ENCODE measurements around the gene NOL8. TPM values are rescaled to one million over a fixed set of nuclear protein-coding genes. Genes with fewer than 3 reads are reported as not detected.
A peak's percentile ranks its signal among the peaks of the same experiment; 100 is the strongest.

The NOL8 gene
- total RNA-seq, 1 experiment from 2014 or later = 46.9 TPM

- H3K27ac ChIP-seq = no peak overlapping the region
Observed at GRCh38 chr9:92291577-92291976, 33.6 kb downstream of the NOL8 start.

GRCh38 chr9:92290785-92291429, 34.2 kb downstream of the NOL8 start:
- no peaks in the 10 kb centered on the region for H3K9me2 ChIP-seq (ENCODE audit: insufficient read depth)
- CTCF ChIA-PET = interaction anchor here (0.8 kb wide), 1 partner anchor 13 kb away, joined by 11 read pairs; no protein-coding TSS in a partner anchor
- intact Hi-C loops (cut with micrococcal nuclease; ENCODE audit: unreplicated experiment) = no loop called here
- no TSS peak for BruUV-seq (replicated peaks)
- peaks cover 67% of the 10 kb centered on the region for H3K36me3 ChIP-seq (ENCODE audit: low read depth)
- no peaks in the 10 kb centered on the region for H3K27me3 ChIP-seq (ENCODE audit: insufficient read depth, low read depth)
- TF ChIP-seq, protein P1, sequence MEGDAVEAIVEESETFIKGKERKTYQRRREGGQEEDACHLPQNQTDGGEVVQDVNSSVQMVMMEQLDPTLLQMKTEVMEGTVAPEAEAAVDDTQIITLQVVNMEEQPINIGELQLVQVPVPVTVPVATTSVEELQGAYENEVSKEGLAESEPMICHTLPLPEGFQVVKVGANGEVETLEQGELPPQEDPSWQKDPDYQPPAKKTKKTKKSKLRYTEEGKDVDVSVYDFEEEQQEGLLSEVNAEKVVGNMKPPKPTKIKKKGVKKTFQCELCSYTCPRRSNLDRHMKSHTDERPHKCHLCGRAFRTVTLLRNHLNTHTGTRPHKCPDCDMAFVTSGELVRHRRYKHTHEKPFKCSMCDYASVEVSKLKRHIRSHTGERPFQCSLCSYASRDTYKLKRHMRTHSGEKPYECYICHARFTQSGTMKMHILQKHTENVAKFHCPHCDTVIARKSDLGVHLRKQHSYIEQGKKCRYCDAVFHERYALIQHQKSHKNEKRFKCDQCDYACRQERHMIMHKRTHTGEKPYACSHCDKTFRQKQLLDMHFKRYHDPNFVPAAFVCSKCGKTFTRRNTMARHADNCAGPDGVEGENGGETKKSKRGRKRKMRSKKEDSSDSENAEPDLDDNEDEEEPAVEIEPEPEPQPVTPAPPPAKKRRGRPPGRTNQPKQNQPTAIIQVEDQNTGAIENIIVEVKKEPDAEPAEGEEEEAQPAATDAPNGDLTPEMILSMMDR (conservative IDR thresholded peaks at IDR 0.05) = no peak
- no peak for TF ChIP-seq EZH2 (IDR thresholded peaks at IDR 0.05; ENCODE audit: low read depth)
- no peaks in the 10 kb centered on the region for H3K9me3 ChIP-seq (ENCODE audit: insufficient read depth, low read depth)
- H2AFZ ChIP-seq = no peak overlapping the region
- H3F3A ChIP-seq (ENCODE audit: insufficient read depth, low read depth) = peaks cover 10% of the 10 kb centered on the region; the same call in 1 of the 2 replicates
- H3K4me1 ChIP-seq (replicated peaks; ENCODE audit: insufficient read depth) = peaks cover 22% of the 10 kb centered on the region
- H4K20me1 ChIP-seq (ENCODE audit: insufficient read depth) = peaks cover 57% of the 10 kb centered on the region
- peak overlapping the region; percentile 94 for H3K4me2 ChIP-seq
- POLR2A ChIA-PET (ENCODE audit: unreplicated experiment) = no interaction called here
- peaks cover 78% of the 10 kb centered on the region for H3K79me2 ChIP-seq (ENCODE audit: low read depth)
- no peak for DNase-seq
- no peak overlapping the region for H3K27ac ChIP-seq
- H3K4me3 ChIP-seq = peak overlapping the region; percentile 95

More at GRCh38 chr9:92291577-92291976, 33.6 kb downstream of the NOL8 start:
- intact Hi-C loops (cut with micrococcal nuclease; ENCODE audit: unreplicated experiment) = no loop called here
- H3K27me3 ChIP-seq (ENCODE audit: insufficient read depth, low read depth) = no peaks in the 10 kb centered on the region
- H4K20me1 ChIP-seq (ENCODE audit: insufficient read depth) = peaks cover 53% of the 10 kb centered on the region
- H3K36me3 ChIP-seq (ENCODE audit: low read depth) = peaks cover 60% of the 10 kb centered on the region
- H3K9me2 ChIP-seq (ENCODE audit: insufficient read depth) = no peaks in the 10 kb centered on the region
- peak overlapping the region; percentile 95 for H3K4me3 ChIP-seq
- no peaks in the 10 kb centered on the region for H3K9me3 ChIP-seq (ENCODE audit: insufficient read depth, low read depth)
- H3K4me2 ChIP-seq = peak overlapping the region; percentile 94
- DNase-seq = no peak
- no TSS peak for BruUV-seq (replicated peaks)
- H3F3A ChIP-seq (ENCODE audit: insufficient read depth, low read depth) = peaks cover 10% of the 10 kb centered on the region; the same call in 1 of the 2 replicates
- H2AFZ ChIP-seq = no peak overlapping the region
- H3K79me2 ChIP-seq (ENCODE audit: low read depth) = peaks cover 71% of the 10 kb centered on the region
- TF ChIP-seq EZH2 (IDR thresholded peaks at IDR 0.05; ENCODE audit: low read depth) = no peak
- TF ChIP-seq, protein P1 (conservative IDR thresholded peaks at IDR 0.05) = no peak
- ChIA-PET CTCF (interaction anchor here (0.5 to 0.8 kb wide), 4 partner anchors 13 to 416 kb away, joined by 3 to 11 read pairs (median 3); no protein-coding TSS in a partner anchor), POLR2A (ENCODE audit: unreplicated experiment) (interaction anchor here (0.7 kb wide), 1 partner anchor 11 kb away, joined by 6 read pairs; no protein-coding TSS in a partner anchor)
- H3K4me1 ChIP-seq (replicated peaks; ENCODE audit: insufficient read depth) = peaks cover 22% of the 10 kb centered on the region

GRCh38 chr9:92289708-92290390, 35.3 kb downstream of the NOL8 start:
- H3K36me3 ChIP-seq (ENCODE audit: low read depth) = peaks cover 77% of the 10 kb centered on the region
- TF ChIP-seq EZH2 (IDR thresholded peaks at IDR 0.05; ENCODE audit: low read depth) = no peak
- TF ChIP-seq, protein P1 (conservative IDR thresholded peaks at IDR 0.05) = no peak
- H3F3A ChIP-seq (ENCODE audit: insufficient read depth, low read depth) = peaks cover 15% of the 10 kb centered on the region
- no peaks in the 10 kb centered on the region for H3K9me2 ChIP-seq (ENCODE audit: insufficient read depth)
- ChIA-PET POLR2A (ENCODE audit: unreplicated experiment) (no interaction called here), CTCF (no interaction called here)
- peaks cover 17% of the 10 kb centered on the region for H3K4me1 ChIP-seq (replicated peaks; ENCODE audit: insufficient read depth)
- H4K20me1 ChIP-seq (ENCODE audit: insufficient read depth) = peaks cover 68% of the 10 kb centered on the region
- H3K27me3 ChIP-seq (ENCODE audit: insufficient read depth, low read depth) = no peaks in the 10 kb centered on the region
- intact Hi-C loops (cut with micrococcal nuclease; ENCODE audit: unreplicated experiment) = no loop called here
- H3K27ac ChIP-seq = no peak overlapping the region
- peaks cover 85% of the 10 kb centered on the region for H3K79me2 ChIP-seq (ENCODE audit: low read depth)
- BruUV-seq (replicated peaks) = no TSS peak
- H3K4me3 ChIP-seq = no peak overlapping the region
- H2AFZ ChIP-seq = no peak overlapping the region
- DNase-seq = no peak
- H3K9me3 ChIP-seq (ENCODE audit: insufficient read depth, low read depth) = no peaks in the 10 kb centered on the region
- H3K4me2 ChIP-seq = no peak overlapping the region

Data from PC-9 (cell line).